ENCODE measurements around the gene PTPRN2.
"Not testable (repeated sequence)": the region's sequence is repeated elsewhere in the genome, so short reads cannot be mapped to it uniquely, and the experiment has no call there.

PTPRN2 gene

DNA sequence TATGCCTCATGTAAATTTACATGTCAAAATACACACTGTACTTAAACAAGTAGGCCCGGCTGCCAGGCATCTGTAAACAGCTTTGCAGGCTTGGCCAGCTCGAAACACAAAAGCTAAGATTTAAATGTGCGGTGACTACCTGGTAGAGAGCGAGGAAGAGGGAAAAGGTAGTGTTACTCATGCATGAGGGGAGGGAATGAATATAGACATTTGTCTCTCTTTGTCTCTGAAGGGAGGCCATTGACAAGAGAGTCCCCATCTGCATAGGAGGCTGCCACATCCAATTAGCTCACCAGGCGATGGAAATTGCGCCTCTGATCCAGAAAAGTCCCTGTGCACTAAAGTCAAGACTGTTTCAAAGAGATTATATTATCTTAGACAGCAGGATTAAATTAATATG, 535.8 kb downstream of the PTPRN2 start:
- no peak overlapping the region for H3K4me3 ChIP-seq (ENCODE audit: low read length)
- TF ChIP-seq, protein P1, sequence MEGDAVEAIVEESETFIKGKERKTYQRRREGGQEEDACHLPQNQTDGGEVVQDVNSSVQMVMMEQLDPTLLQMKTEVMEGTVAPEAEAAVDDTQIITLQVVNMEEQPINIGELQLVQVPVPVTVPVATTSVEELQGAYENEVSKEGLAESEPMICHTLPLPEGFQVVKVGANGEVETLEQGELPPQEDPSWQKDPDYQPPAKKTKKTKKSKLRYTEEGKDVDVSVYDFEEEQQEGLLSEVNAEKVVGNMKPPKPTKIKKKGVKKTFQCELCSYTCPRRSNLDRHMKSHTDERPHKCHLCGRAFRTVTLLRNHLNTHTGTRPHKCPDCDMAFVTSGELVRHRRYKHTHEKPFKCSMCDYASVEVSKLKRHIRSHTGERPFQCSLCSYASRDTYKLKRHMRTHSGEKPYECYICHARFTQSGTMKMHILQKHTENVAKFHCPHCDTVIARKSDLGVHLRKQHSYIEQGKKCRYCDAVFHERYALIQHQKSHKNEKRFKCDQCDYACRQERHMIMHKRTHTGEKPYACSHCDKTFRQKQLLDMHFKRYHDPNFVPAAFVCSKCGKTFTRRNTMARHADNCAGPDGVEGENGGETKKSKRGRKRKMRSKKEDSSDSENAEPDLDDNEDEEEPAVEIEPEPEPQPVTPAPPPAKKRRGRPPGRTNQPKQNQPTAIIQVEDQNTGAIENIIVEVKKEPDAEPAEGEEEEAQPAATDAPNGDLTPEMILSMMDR (conservative IDR thresholded peaks at IDR 0.05; ENCODE audit: low read length), result no peak
- DNase-seq (ENCODE audit: low read depth), result no peak

DNA sequence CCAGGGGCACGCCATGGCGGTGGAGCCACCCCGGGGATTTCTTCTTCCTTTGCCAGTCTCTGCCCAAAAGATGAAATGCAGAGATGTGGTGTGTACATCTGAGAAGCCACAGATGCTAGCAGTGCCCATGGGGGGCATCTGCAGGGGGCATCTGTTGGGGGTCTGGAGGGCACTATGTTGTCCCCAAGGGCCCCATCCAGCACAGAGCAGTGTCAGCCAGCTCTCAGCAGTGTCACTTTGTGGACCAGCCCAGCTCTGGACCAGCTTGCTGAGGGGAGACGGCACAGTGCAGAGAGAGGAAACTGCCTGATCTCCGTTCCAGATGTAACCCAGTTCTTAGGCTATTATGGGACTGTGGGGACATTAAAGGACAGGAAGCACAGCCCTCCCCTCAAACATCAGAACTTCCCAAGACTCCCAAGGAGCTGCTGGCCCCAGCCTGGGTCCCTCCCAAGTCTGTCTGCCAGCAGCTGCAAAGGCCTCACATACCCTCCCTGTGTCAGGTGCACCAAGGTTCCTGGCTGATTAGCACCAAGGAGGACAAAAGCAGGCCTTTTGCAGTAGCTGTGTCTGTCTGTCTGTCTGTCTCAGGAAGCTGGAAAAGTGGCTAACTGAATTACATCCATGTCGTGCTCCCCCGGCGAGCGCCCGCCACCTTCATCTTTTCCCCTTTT, 536.5 kb downstream of the PTPRN2 start:
- DNase-seq (ENCODE audit: low read depth), result no peak
- TF ChIP-seq, protein P1 (conservative IDR thresholded peaks at IDR 0.05; ENCODE audit: low read length), result no peak
- no peak overlapping the region for H3K4me3 ChIP-seq (ENCODE audit: low read length)

DNA sequence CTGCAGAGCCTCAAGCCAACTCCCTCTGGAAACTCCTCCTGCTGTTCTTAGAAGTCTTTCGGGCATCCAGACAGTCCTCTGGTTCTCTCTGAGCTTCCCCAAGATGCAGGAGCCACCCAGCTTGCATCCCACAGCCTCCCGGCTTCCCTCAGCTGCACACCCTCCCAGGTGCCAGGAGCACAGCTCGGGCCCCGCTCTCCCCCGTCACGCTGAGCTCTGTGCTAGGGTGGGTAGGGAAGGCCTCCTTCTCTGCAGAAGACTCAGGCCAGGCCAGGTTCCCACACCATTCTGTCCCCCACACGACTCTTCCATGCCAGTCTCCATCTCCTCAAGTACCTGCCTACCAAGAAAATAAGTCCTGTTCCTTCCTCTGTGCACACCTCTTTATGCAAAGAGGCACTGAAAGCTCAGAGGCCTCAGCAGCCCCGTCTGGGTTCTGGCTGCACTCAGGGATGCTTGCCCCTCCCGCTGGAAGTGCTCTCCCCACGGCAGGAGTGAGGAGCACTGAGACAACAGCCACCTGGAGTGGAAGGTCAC, 537.1 kb downstream of the PTPRN2 start:
- H3K4me3 ChIP-seq (ENCODE audit: low read length), result no peak overlapping the region
- DNase-seq (ENCODE audit: low read depth), result no peak
- TF ChIP-seq, protein P1 (conservative IDR thresholded peaks at IDR 0.05; ENCODE audit: low read length), result no peak

DNA sequence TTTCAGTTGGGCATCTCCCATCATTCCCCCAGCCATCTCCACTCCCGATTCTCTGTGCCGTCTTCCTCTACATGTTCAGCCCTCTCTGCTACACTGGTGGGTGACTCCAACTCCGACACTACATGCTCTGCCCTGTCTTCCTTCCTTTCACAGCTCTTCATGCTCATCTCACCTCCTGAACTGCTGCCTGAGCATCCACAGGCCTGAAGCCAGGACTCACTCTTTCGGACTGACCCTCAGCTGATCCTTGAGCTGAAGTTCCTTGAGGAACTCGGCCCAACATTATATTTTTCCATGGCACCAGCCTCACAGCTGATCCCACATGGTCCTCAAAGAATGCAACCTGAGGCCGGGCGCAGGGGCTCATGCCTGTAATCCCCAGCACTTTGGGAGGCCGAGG, 538.4 kb downstream of the PTPRN2 start:
- TF ChIP-seq, protein P1 (conservative IDR thresholded peaks at IDR 0.05; ENCODE audit: low read length), result no peak
- H3K4me3 ChIP-seq (ENCODE audit: low read length), result no peak overlapping the region
- no peak for DNase-seq (ENCODE audit: low read depth)

DNA sequence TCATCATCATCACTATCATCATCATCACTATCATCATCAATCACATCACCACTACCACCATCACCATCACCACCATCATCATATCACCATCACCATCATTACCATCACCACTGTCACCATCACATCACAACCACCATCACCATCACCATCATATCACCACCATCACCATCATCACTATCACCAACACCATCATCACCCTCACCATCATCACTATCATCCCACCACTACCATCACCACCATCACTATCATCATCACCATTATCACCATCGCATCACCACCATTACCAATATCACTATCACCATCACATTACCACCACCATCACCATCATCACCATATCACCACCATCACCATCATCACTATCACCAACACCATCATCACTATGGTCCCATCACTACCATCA, 539.1 kb downstream of the PTPRN2 start:
- no peak overlapping the region for H3K4me3 ChIP-seq (ENCODE audit: low read length)
- DNase-seq (ENCODE audit: low read depth), result no peak
- TF ChIP-seq, protein P1 (conservative IDR thresholded peaks at IDR 0.05; ENCODE audit: low read length), result no peak

DNA sequence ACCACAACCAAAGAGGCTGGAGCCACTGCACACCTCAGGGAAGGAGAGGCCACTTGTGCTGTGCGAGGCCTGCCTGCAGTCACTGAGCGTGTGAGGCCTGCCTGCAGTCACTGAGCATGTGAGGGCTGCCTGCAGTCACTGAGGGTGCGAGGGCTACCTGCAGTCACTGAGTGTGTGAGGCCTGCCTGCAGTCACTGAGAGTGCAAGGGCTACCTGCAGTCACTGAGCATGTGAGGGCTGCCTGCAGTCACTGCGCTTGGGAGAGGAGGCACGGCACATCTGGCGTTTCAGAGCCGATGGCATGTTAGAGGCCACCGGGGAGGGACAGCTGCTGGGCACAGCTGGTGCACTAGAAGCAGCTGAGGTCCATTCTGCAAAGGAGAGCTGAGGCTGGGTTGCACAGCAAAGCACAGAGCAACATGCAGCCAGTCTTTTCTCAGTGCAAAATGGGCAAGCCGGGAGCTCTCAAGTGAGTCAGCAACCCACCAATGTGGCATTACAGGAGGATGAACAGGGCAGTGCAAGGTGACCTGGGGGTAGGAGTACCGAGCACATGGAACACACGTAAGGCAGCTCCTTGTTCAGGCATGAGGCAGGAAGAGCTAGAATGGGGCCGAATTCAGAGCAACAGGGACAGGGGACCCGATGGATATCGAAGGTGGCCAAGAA, 540.1 kb downstream of the PTPRN2 start:
- TF ChIP-seq, protein P1 (conservative IDR thresholded peaks at IDR 0.05; ENCODE audit: low read length), result no peak
- DNase-seq (ENCODE audit: low read depth), result no peak
- H3K4me3 ChIP-seq (ENCODE audit: low read length), result no peak overlapping the region

DNA sequence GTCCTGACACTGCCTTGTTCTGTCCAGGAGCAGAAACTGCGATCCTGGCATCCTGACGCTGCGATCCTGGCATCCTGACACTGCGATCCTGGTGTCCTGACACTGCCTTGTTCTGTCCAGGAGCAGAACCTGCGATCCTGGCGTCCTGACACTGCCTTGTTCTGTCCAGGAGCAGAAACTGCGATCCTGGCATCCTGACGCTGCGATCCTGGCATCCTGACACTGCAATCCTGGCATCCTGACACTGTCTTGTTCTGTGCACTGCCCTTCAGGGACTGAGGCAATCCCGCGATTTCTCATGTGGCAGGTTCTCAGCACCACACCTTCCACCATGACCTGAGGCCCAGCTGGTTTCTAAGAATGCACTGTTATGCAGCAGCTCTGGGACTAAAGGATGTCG, 541.4 kb downstream of the PTPRN2 start:
- H3K4me3 ChIP-seq (ENCODE audit: low read length); DNase-seq (ENCODE audit: low read depth): not testable (repeated sequence)

Data from AG10803 (cell line).